ENCODE measurements around the gene TNF. TPM values are rescaled to one million over a fixed set of nuclear protein-coding genes. Genes with fewer than 3 reads are reported as not detected.

Gene TNF
- total RNA-seq, 2 experiments from 2014 or later = 53.4 to 55.0 TPM

Other genes starting within 250 kb of the TNF start
- 1,000 to 10,000 TPM; 3,406 to 3,473 TPM for gene HLA-B, start 218.4 kb upstream of the TNF start, total RNA-seq
- 1 to 10 TPM; 8.7 to 9.0 TPM for gene MICA, start 172.0 kb upstream of the TNF start, total RNA-seq
- gene MICB, start 77.4 kb upstream of the TNF start, total RNA-seq = 10 to 100 TPM; 49.0 TPM
- not detected for gene MCCD1, start 46.6 kb upstream of the TNF start, total RNA-seq
- 100 to 1,000 TPM; 477 to 488 TPM for gene DDX39B, start 33.6 kb upstream of the TNF start, total RNA-seq
- 1 to 10 TPM; 2.5 TPM for gene ATP6V1G2, start 29.0 kb upstream of the TNF start, total RNA-seq
- gene NFKBIL1, start 28.0 kb upstream of the TNF start, total RNA-seq = 10 to 100 TPM; 13.5 to 14.2 TPM
- gene LTA, start 3.3 kb upstream of the TNF start, total RNA-seq = 10 to 100 TPM; 19.4 to 24.6 TPM
- 100 to 1,000 TPM; 613 to 618 TPM for gene LTB, start 6.9 kb downstream of the TNF start, total RNA-seq
- 100 to 1,000 TPM; 125 to 139 TPM for gene LST1, start 10.7 kb downstream of the TNF start, total RNA-seq
- 100 to 1,000 TPM; 107 to 115 TPM for gene NCR3, start 17.4 kb downstream of the TNF start, total RNA-seq
- 100 to 1,000 TPM; 177 TPM for gene AIF1, start 39.7 kb downstream of the TNF start, total RNA-seq
- 100 to 1,000 TPM; 260 to 279 TPM for gene PRRC2A, start 45.1 kb downstream of the TNF start, total RNA-seq
- gene BAG6, start 77.1 kb downstream of the TNF start, total RNA-seq = 100 to 1,000 TPM; 259 to 267 TPM
- 1 to 10 TPM; 3.2 to 5.1 TPM for gene APOM, start 80.3 kb downstream of the TNF start, total RNA-seq
- 10 to 100 TPM; 22.5 to 23.8 TPM for gene C6orf47, start 85.2 kb downstream of the TNF start, total RNA-seq
- gene GPANK1, start 89.4 kb downstream of the TNF start, total RNA-seq = 10 to 100 TPM; 29.0 to 34.7 TPM
- gene CSNK2B, start 90.5 kb downstream of the TNF start, total RNA-seq = 100 to 1,000 TPM; 233 to 250 TPM
- 10 to 100 TPM; 22.6 to 23.2 TPM for gene LY6G5B, start 94.4 kb downstream of the TNF start, total RNA-seq
- gene LY6G5C, start 105.5 kb downstream of the TNF start, total RNA-seq = 1 to 10 TPM; 4.3 to 5.5 TPM
- gene ABHD16A, start 127.8 kb downstream of the TNF start, total RNA-seq = 10 to 100 TPM; 52.1 to 55.4 TPM
- gene LY6G6F, start 131.3 kb downstream of the TNF start, total RNA-seq = not detected
- not detected for gene LY6G6D, start 139.8 kb downstream of the TNF start, total RNA-seq
- gene LY6G6C, start 146.2 kb downstream of the TNF start, total RNA-seq = under 1 TPM in 1 of 2 experiments, not detected in 1; 0.26 TPM
- under 1 TPM; 0.71 to 0.91 TPM for gene MPIG6B, start 147.8 kb downstream of the TNF start, total RNA-seq
- gene DDAH2, start 153.7 kb downstream of the TNF start, total RNA-seq = 10 to 100 TPM; 31.9 to 33.7 TPM
- gene CLIC1, start 161.0 kb downstream of the TNF start, total RNA-seq = 100 to 1,000 TPM; 617 to 651 TPM
- 10 to 100 TPM; 64.8 to 73.6 TPM for gene MSH5, start 164.4 kb downstream of the TNF start, total RNA-seq
- gene SAPCD1, start 187.1 kb downstream of the TNF start, total RNA-seq = 10 to 100 TPM; 14.3 to 15.4 TPM
- gene VWA7, start 201.8 kb downstream of the TNF start, total RNA-seq = 1 to 10 TPM; 6.4 to 6.6 TPM
- 100 to 1,000 TPM; 114 to 115 TPM for gene VARS1, start 220.2 kb downstream of the TNF start, total RNA-seq
- 100 to 1,000 TPM; 123 to 128 TPM for gene LSM2, start 231.4 kb downstream of the TNF start, total RNA-seq
- 1 to 10 TPM; 3.0 to 3.1 TPM for gene HSPA1L, start 239.7 kb downstream of the TNF start, total RNA-seq
- 10 to 100 TPM; 75.6 to 75.7 TPM for gene HSPA1A, start 240.0 kb downstream of the TNF start, total RNA-seq